GM19455 (cell line): ENCODE measurements around the gene KLHL3.

Experiments
- ATAC-seq: cut with Tn5 transposase; IDR thresholded peaks from one replicate; pipeline ENCODE4 v1.9.1; 2021; ENCODE audit not compliant: unreplicated experiment

KLHL3 gene

GRCh38 chr5:137636830-137637714 lies 98.8 kb downstream of the KLHL3 start:
- no peak for ATAC-seq

- ATAC-seq, result no peak
Measured at GRCh38 chr5:137636099-137636498, 99.8 kb downstream of the KLHL3 start.

- ATAC-seq, result no peak
Measured at GRCh38 chr5:137635521-137635921, 100.4 kb downstream of the KLHL3 start.

- ATAC-seq, result no peak
Measured at GRCh38 chr5:137633896-137634295, 102.0 kb downstream of the KLHL3 start.

- ATAC-seq, result no peak
Measured at GRCh38 chr5:137632716-137633115, 103.2 kb downstream of the KLHL3 start.

GRCh38 chr5:137631453-137631852 lies 104.4 kb downstream of the KLHL3 start:
- no peak for ATAC-seq

- ATAC-seq, result no peak
Measured at GRCh38 chr5:137630972-137631370, 104.9 kb downstream of the KLHL3 start.

- no peak for ATAC-seq
Measured at GRCh38 chr5:137630216-137630971, 105.5 kb downstream of the KLHL3 start.

- ATAC-seq, result no peak
Measured at GRCh38 chr5:137629646-137630045, 106.2 kb downstream of the KLHL3 start.

- ATAC-seq, result no peak
Measured at GRCh38 chr5:137627706-137628105, 108.2 kb downstream of the KLHL3 start.

- no peak for ATAC-seq
Measured at GRCh38 chr5:137627293-137627692, 108.6 kb downstream of the KLHL3 start.

- no peak for ATAC-seq
Measured at GRCh38 chr5:137624786-137625349, 111.0 kb downstream of the KLHL3 start.

- ATAC-seq, result no peak
Measured at GRCh38 chr5:137622850-137623249, 113.0 kb downstream of the KLHL3 start.

- no peak for ATAC-seq
Measured at GRCh38 chr5:137621861-137622823, 113.7 kb downstream of the KLHL3 start.

- no peak for ATAC-seq
Measured at GRCh38 chr5:137621306-137621705, 114.6 kb downstream of the KLHL3 start.

GRCh38 chr5:137619191-137619870 lies 116.6 kb downstream of the KLHL3 start:
- ATAC-seq, result no peak

- no peak for ATAC-seq
Measured at GRCh38 chr5:137618476-137618875, 117.4 kb downstream of the KLHL3 start.

- no peak for ATAC-seq
Measured at GRCh38 chr5:137617528-137618205, 118.2 kb downstream of the KLHL3 start.

GRCh38 chr5:137616046-137616445 lies 119.8 kb downstream of the KLHL3 start:
- no peak for ATAC-seq
